Activated CD8-positive, alpha-beta memory T cell treated with anti-CD3 and anti-CD28 coated beads, Interleukin-2, amount 50 U/mL, for 4 hours (primary cell): ENCODE results near the gene SLC8B1.

Source experiments
- DNase-seq: peaks from one replicate; pipeline ENCODE4 v3.0.0-alpha.2; 2020

SLC8B1 gene

DNA sequence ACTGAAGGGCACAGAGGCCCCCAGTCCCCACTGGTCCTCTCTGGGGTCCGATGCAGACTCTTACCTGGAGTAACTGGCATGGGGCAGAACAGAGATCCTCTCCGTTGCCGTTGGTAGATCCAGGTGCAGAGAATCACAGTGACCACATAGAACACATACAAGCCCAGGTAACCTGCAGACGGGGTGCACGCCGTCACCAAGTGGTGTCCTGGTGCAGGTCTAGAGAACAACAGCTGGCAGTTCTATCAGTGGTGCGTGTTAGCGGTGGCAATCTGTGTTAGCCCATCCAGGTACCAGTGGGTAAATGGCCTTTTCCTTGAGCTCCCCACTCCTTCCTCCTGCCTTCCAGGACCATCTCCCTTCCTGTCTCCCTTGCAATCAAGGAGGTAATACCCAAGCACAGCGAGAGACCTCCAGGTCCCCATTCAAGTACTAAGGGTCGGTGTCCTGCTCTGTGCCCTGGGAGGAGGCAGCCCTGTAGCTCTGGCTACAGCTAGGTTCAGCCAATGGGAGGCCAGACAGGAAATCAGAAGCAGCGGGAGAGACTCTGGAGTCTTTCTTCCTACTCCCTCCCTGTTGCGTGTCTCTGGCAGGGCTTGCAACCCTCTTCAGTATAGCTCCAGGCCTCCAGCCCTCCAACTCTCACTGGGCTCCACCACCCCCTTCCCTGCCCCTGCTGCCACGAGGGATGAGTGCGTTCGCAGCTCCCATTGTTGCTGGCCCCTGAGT is 15.8 kb downstream of the SLC8B1 start:
- DNase-seq: no peak

DNA sequence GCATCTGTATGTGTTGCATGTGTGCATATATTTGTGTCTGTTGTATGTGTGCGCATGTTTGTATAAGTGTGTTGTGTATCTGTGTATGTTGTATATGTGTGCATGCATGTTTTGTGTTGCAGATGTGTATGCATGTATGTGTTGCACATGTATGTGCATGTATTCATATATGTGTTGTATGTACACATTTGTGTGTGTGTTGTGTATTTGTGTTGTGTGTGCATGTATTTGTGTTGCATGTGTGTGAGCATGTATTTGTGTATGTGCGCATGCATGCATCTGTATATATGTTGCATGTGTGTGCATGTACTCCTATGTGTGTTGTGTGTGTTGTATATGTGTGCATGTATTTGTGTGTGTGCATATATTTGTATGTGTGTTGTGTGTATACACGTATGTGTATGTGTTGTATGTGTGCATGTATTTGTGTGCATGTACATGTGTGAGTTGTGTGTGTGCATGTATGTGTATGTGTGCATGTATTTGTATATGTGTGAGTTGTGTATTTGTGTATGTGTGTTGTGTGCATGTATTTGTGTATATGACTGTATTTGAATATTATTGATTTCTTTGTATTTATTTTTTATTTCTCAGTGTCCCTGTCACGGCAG is 16.8 kb downstream of the SLC8B1 start:
- no peak for DNase-seq

DNA sequence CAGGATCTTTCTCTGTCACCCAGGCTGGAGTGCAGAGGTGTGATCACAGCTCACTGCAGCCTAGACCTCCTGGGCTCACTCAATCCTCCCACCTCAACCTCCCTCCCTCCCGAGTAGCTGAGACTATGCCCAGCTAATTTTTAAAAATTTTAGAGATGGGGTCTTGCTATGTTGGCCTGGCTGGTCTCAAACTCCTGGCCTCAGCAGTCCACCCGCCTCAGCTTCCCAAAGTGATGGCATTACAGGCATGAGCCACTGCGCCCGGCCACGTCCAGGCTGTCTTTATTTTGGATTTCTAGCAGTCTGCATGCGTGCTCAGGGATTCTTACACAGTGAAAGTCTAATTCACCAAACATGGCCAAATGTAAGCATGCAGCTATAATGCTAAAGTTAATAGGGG is 17.8 kb downstream of the SLC8B1 start:
- DNase-seq: no peak

DNA sequence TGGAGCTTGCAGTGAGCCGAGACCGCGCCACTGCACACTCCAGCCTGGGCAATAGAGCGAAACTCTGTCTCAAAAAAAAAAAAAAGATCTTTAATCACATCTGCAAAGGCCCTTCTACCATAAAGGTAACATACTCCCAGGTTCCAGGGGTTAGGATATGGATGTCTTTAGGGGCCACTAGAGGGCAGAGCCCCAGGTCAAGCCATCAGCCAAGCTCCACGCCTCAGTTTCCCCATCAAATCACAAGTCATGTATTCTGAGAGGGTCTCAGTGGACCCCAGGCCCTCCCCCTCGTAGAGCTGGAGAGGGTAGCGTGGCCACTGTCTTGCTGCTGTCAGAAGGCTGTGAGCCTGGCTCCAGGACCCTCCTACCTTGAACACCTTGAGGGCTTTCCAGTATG is 18.8 kb downstream of the SLC8B1 start:
- DNase-seq: no peak

DNA sequence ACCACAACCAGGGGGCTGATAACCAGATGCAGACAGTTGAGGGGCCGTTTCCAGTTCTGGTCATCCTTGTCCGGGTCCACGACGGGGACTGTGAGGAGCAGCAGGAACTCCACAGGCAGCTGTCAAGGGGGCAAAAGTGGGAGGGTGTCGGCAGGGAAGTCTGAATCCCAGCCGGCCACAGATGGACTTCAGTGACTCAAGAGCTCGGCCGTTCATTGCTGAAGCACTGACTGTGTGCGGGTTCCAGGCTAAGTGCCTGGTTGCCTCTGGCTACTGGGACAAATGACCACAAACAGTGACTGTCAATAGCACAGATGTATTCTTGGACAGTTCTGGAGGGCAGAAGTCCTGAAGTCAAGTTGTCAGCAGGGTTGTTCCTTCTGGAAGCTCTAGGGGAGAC is 19.6 kb downstream of the SLC8B1 start:
- no peak for DNase-seq

DNA sequence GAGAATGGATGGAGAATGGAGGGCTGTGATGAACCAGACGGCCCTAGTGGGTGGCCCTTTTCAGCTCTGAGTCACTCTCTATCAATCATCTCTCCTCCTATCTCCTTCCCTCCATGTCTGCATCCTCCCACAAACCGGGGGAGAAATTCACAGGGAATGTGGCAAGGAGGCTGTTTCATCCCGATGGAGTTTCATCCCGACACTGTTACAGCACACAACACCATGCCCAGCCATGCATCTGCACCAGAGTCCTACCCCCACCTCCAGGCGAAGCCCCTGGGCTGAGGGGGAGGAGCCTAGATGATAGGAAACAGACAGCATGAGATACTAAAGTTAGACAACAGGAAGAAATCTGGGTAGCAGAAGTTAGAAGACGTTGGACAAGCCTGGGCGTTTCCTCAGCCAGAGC is 20.8 kb downstream of the SLC8B1 start:
- no peak for DNase-seq

DNA sequence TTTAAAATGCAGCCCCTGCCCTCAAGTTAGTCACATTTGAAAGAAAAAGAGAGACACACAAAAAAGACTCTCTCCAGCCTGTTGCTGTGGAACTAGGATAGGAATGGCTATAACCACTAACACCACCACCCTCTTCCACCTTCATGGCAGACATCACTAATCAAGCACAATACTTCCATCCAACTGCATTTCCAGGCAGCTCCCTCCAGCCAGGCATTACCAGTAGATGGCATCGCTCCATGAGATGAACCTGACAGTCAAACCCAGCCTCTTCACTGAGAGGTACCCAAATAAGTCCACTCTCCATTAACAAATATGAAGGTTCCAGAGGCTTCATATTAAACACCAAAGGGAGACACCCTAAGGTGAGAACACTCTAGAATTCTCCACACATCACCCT is 24.4 kb downstream of the SLC8B1 start:
- no peak for DNase-seq

DNA sequence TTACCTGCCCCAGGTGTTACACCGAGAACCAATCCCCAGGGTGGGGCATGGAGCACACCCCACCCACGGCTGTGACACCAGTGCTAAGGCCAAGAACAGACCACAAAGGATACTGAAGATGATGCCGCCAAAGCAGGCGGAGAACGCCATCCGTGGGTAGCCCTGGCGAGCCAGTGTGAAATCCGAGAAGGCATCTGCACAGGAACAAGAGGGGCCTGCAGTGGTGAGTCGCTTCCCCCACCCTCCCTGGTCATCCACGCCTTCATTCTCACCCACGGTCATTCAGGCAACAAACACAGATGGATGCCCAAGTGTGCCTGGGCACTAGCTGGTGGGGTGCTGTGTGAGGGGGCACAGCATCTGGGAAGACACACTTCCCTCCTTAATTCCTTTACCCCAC is 28.5 kb downstream of the SLC8B1 start:
- DNase-seq: no peak

DNA sequence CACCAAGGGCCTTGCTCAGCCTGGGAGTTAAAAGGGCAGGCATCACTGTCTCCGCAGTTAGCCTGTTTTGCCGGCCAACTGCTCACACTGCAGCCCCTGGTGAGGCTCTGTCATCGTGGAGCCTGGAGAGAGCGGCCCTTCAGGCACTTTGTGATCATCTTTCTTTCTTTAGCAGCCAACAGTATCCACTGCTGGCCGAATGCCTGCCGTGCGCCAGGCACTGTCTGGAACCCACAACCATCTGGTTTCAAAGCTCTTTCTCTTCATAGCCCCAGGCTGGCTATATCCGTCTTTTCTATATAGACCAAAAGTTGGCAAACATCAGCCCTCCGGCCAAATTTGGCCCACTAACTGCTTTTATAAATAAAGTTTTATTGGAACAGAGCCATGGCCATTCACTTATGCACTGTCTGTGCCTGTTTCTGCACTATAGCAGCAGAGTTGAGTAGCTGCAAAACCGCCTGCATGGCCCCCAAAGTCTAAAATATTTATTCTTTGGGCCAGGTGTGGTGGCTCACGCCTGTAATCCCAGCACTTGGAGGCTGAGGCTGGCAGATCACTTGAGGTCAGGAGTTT is 29.5 kb downstream of the SLC8B1 start:
- DNase-seq: no peak

DNA sequence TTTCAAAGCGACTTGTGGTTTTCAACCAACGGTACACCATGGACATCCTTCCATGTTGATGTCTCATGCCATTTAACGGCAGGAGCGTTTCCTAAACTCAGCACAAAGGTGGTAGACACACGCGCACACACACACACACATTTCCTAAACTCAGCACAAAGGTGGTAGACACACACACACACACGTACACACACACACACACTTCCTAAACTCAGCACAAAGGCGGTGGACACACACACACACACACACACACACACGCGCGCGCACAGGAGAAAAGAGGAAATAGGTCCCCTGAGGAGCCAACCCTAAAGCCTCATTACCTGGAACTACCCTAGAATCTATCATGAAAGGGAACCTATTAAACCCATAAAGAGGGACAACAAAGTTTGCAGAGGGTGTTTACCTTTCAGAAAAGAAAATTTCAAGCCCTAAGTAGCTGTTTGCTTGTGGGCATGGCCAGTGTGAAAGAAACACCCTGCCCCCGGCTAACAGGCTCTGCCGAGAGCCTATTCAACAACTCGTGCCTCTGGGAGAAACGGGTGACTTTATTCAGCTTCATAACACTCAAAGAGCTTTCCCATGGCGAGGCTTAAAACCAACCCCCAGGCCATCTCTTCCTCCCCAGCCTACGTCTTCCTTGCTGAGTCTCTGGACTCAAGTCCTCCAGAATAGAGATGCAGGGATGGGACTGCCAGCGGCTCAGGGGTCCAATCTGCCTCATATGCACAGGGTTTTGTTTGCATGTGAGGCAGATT is 31.8 kb downstream of the SLC8B1 start:
- no peak for DNase-seq

DNA sequence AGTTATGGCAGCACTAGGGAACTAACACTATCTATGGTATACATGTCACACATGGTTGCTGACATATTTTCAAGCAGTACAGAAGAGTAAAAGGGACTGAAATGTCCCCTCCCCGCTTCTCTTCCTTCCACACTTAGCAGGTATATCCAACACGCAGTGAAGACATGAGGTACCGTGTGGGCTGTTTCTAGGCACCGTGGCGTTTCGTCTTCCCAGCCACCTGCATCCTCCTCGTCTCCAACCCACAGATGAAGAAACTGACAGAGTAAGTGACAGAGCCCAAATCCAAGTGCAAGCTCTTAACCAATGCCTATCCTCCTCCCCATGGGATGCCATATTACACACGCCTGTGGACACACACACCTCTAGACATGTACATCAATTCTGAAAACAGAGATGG is 32.4 kb downstream of the SLC8B1 start:
- DNase-seq: no peak

DNA sequence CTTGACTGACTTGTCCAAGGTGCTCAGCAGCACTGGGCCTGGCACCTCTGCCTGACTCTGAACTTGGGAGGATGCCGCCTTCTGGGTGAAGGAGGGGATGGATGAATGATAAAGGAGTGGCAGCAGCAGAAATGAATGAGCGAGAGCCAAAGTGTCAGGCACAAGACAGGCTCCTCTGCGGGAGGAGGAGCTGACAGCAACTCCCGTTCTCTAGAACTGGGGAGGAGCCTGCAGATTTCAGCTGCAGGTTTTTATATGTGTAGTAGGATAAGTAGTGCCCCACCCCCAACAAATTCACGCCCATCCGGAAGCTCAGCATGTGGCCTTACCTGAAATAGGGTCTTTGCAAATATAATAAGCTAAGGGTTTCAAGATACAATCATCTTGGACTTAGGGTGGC is 33.1 kb downstream of the SLC8B1 start:
- no peak for DNase-seq

DNA sequence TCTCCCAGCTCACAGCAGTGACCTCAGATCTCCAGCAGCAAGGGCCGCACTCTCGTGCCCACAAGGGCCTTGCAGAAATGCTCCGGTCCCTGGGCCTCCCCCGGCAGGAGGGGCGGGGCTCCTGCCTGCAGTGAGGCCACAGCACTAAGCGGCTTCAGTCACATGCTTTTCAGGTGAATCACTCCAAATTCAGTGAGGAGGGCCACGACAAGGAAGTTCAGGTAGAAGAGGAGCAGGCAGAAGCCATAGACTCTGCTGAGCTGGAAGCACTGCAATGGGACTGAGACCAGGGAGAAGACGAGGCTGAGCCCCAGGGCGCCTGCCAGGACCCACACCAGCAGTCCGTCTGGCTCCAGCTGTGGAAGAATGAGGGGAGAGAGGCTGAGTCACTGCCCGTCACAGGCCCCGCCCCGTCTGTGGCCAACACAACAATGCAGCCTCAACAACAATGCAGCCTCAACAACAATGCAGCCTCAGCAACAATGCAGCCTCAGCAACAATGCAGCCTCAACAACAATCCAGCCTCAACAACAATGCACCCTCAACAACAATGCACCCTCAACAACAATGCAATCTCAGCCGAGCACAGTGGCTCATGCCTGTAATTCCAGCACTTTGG is 35.2 kb downstream of the SLC8B1 start:
- no peak for DNase-seq

DNA sequence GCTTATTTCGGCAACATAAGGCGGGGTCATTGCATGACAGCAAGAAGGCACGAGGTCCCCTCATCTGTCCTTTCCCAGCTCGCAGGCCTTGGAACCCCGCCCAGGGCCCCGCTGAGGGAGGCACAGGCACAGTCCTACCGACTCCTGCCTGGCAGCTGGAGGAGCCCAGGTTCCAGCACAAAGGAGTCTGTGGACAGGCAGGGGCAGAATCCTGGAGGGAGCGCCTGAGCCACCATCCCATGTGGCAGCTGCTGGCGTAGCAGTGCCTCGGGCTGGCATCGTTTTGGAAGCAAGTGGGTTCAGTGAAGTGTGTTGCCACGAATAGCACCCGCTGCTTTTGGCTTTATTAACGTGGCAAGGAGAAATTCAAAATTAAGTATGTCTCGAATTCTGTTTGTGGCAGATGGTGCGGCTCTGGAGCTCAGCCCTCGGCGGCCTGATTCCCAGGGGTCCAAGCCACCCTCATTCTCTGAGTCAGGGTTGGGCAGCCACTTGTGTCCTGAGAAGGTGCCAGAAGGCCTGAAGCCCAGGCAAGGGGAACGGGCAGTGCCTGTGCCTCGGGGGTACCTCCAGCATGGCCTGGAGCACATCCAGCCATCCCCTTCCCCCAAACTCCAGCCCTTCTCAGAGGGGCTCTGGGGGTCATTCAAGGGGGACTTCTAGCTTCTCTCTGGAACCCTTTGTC is 35.9 kb downstream of the SLC8B1 start:
- no peak for DNase-seq

DNA sequence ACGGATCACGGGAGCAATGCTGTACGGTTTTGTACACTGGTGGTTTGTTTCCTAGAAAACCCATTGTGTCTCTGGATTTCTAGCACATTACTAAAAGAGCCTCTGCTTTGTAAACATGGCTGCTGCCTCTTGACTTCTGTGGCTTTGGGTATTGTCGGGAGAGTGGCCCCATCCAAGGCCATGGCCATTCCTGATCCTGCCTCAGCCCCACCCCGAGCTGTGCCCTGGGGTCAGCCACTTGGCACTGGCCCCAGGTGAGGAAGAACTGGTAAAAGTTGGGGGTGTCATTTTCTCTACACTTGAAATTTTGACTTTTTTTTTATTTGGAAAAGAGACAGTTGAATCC is 36.5 kb downstream of the SLC8B1 start:
- no peak for DNase-seq

DNA sequence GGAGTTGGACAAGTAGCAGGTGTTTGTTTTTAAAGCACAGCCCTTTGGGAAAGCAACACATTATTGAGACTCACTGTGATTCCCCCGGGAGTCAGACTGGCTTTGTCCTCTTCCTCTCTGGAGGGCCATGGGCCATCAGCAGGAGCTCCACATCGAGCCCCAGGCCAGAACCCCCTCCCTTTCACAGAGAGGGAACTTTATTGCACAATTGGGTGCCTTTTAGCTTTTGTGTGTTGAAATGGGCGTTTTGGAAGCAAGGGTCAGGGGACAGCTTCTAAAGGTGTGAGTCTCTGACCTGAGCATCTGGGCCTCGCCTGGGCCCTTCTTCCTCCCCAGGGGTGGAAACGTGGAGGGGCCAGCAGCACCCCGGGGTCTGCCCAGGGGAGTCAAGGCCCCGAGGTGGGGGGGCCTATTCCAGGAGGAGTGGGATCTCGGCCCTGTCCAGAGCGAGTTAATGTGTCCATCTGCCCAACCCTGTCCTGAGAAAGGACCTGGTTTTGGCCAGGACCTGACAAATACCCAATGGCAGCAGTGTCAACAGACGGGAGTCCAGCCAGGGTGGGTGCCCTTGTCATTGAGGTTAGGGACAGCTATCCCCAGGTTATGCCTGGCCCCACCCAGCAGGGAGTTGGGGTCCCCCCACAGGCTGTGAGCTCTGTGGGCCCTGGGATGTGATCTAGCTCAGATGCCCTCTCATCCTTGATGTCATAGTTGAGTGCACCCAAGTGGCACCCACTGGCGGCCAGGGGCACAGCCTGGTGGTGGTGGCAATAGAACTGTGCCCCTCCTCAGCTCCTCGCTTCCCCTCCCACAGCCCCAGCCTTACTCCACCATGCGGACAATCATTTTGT is 37.1 kb downstream of the SLC8B1 start:
- DNase-seq: no peak

DNA sequence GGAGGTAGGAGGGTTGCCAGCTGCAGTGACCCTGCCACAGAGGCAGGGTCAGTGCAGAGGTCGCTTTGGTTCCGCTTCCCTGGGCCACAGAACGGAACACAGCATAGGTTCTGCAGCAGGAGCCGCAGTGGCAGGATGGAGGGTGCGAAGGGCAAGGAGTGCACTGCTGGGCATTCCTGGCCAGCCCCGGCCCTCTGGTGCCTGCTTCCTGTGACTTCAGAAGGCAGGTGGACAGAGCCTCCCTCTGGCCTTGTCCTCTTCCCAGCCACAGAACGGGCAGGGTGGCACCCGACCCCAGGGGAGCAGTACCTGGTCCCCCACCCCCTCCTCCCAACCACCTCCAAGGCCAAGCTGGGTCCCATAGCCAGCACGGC is 37.7 kb downstream of the SLC8B1 start:
- no peak for DNase-seq

DNA sequence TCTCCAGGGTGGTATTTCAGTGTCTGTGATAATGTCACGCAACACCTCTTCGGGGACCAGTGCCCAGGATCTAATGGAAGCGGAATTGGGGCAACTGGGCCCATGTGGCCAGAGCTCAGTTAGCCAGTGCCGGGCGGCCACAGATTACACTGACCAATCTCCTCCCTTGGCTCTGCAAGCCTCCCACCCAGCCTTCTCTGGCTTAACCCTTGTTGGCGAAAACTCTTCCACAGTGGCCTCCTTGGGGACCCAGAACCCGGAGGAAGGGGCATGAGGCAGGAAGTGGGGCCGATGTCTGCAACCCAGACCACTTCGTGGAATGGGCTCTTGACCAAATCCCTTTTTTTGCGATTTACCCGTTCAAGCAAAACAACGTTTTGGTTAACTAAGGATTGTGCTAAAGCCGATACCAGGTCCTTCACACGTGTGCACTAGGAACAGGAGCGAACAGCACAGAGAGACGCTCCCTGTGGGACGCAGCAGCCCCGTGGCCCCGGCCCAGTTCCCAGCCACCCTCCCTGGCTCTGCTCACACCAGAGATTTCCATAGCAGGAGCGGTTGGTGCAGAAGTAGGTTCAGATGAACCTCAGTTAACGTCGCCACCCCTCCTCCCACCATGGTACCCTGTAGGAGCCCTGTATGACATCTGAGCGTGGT is 38.2 kb downstream of the SLC8B1 start:
- DNase-seq: no peak

DNA sequence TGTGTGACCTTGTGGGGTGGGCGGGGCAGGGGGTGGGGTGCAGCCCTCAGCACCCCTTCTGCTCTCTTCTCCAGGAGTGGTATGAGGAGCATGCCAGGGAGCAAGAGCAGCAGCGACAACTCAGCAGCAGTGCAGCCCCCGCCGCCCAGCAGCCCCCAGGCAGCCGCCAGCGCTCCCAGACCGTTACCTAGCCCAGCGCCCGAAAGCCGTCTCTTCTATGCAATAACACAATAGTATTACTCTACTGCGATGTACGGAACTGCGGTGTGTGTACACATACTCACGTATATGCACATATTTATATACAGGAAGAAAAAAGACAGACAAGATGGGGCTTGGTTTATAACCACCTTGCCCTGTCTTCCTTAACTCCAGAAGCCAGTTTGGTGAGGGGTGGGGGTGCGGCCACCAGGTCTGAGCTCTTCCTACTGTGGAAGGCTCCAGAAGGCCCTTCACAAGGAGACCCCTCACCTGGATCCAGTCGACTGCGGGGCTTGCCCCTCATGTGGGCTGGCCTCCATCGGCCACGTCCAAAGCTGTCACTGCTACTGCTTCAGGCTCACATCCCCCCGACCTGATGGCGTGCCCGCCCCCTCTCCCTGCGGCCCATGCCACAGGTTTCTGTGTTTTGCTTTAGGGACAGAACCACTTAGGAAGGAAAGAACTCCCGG is 38.9 kb downstream of the SLC8B1 start:
- no peak for DNase-seq

DNA sequence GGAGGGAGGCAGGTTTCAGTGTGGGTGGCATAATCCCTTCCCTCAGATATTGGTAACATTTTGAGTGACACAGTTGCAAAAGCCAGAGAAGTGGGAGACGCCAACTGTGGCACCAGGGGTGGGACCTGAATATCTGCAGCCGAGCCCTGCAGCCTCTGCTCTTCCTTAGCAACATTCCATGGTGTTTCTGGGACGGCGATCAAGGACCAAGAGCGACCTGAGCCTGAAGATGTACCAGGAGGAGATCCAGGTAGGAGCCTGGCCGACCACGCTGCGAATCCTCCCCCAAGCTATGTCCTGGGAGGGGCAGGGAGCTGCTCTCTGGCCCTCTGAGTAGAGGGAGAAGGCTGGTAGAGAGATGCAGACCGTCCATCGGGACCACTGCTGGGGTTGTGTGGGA is 41.8 kb downstream of the SLC8B1 start:
- DNase-seq: no peak

DNA sequence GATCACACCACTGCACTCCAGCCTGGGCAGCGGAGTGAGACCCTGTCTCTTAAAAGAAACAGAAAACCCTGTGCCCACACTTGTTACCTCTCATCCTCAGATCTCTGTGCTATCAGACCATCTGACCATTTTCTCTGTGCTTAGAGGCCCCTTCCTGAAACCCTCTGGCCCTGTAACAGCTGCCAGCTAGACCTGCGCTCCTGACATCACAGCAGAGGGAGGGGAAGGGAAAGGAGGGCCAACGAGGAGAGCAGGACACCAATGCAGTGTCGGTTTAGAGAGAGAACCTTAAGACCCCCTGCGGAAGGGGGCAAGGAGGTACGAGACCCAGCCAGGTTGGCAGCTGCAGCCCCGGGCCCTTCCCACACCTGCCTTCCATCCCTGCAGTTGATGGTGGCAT is 42.4 kb downstream of the SLC8B1 start:
- no peak for DNase-seq
